Measurements from ENCODE around the gene DDX10.

Gene DDX10

GRCh38 chr11:108825381-108825780 is 160.5 kb downstream of the DDX10 start:
- DNase-seq (ENCODE audit: low spot score): no peak

DNA sequence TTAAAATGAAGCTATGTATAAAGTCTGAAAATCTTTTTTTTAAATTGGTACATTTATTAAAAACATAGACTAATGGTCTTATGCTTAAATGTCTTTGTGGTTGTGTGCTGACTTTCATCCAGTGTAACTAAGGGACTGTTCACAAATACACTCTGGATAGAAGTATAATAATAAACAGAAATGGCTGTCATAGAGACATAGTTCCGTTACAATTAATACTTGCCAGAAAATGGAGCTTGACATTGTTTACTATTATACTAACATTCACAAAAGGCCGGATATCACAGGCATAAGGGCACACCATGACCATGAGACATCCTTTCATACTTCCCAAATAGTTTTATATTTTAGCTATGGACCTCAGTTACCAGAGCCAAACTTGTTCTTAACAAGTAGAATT is 161.3 kb downstream of the DDX10 start:
- no peak for DNase-seq (ENCODE audit: low spot score)

- no peak for DNase-seq (ENCODE audit: low spot score)
Measured at GRCh38 chr11:108835624-108836023, 170.8 kb downstream of the DDX10 start.

DNA sequence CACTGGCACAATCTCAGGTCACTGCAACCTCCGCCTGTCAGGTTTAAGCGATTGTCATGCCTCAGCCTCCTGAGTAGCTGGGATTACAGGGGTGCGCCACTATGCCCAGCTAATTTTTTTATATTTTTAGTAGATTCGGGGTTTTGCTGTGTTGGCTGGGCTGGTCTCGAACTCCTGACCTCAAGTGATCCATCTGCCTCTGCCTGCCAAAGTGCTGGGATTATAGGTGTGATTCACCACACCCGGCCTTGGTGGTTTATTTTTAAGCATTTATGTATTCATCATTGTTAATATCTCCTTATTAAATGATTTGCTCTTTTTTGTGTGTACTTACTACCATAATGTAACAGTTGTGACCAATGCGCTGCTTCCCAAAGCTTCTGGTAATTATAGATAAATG is 171.7 kb downstream of the DDX10 start:
- no peak for DNase-seq (ENCODE audit: low spot score)

- DNase-seq (ENCODE audit: low spot score): no peak
Measured at GRCh38 chr11:108838102-108838791, 173.4 kb downstream of the DDX10 start.

GRCh38 chr11:108838792-108839105 is 173.9 kb downstream of the DDX10 start:
- no peak for DNase-seq (ENCODE audit: low spot score)

GRCh38 chr11:108846009-108846408 is 181.1 kb downstream of the DDX10 start:
- no peak for DNase-seq (ENCODE audit: low spot score)

GRCh38 chr11:108847298-108847990 is 182.6 kb downstream of the DDX10 start:
- DNase-seq (ENCODE audit: low spot score): no peak

- no peak for DNase-seq (ENCODE audit: low spot score)
Measured at GRCh38 chr11:108851781-108852180, 186.9 kb downstream of the DDX10 start.

DNA sequence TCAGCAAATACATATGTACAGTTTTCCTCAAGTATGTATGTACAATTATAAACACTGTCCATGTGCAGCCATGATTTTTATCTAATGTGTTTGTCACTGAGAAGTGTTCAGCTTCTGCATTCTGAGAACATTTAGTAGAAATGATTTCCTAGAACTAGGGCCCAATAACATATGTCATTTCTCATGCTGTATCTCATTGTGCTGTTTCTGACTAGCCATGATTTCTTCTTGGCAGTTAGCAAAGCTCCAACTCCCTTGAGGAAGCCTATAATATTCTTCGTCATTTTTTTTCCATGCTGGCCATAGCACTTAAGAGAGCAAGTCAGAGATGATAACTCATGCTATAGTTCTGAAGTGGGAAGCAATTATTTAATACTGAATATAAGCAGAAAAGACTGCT is 187.8 kb downstream of the DDX10 start:
- no peak for DNase-seq (ENCODE audit: low spot score)

- DNase-seq (ENCODE audit: low spot score): no peak
Measured at GRCh38 chr11:108853151-108853550, 188.3 kb downstream of the DDX10 start.

- DNase-seq (ENCODE audit: low spot score): peak; percentile 12
Measured at GRCh38 chr11:108853864-108854263, 189.0 kb downstream of the DDX10 start.

GRCh38 chr11:108854346-108854745 is 189.5 kb downstream of the DDX10 start:
- no peak for DNase-seq (ENCODE audit: low spot score)

GRCh38 chr11:108857382-108857781 is 192.5 kb downstream of the DDX10 start:
- DNase-seq (ENCODE audit: low spot score): no peak

GRCh38 chr11:108858622-108859021 is 193.8 kb downstream of the DDX10 start:
- DNase-seq (ENCODE audit: low spot score): no peak

DNA sequence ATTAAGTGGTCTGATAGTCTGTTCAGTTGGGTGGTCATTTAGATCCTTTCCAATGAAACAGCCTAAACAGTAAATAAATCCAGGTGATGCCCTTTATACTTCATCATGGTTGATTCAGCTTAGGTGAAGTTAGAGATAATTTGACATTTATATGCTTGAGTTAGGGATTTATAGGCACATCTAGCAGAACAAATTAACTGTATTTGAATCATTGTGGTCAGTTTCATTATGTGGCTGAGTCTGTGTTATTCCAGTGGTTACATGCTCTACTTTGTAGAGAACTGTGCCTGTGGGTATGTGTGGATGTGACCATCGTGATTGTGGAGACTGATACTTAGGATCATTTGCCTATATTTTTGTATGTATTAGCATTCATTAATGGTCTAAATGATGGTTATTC is 194.6 kb downstream of the DDX10 start:
- no peak for DNase-seq (ENCODE audit: low spot score)

DNA sequence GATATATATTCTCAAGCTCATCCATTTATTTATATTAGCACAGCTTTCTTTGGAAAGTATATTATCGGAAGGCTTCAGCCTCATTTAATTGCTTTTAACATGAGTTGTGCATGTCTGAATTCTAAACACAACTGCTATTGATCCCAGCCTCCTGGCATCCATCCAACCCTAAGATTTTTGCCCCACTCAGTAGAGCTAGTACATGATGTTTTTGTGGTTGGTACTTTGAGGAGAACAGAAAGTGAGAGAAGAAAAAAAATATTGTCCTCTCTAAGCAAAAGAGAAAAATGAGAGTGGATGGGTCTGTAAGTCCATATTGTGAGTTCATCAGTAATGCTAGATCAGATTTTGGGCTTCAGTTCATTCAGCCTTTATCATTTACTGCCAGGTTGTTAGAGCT is 198.7 kb downstream of the DDX10 start:
- no peak for DNase-seq (ENCODE audit: low spot score)

GRCh38 chr11:108865406-108865805 is 200.5 kb downstream of the DDX10 start:
- DNase-seq (ENCODE audit: low spot score): no peak

DNA sequence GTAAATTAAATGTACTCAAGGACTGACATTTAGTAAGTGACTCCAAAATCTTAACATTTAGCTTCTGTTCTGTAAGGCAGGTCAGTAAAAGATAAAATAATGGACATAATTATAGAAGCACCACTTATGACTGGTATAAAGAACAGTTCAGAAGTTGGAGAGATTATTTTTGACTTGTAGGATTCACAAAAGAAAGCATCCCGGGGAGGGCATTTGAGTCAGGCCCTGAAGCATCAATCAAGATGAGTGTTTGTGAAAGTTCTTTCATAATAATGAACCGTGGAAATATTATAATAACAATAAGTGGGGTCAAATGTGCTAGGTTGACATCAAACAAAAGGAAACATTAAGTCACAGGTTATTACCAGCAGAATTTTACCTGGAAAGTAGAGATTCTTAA is 201.9 kb downstream of the DDX10 start:
- DNase-seq (ENCODE audit: low spot score): no peak

DNA sequence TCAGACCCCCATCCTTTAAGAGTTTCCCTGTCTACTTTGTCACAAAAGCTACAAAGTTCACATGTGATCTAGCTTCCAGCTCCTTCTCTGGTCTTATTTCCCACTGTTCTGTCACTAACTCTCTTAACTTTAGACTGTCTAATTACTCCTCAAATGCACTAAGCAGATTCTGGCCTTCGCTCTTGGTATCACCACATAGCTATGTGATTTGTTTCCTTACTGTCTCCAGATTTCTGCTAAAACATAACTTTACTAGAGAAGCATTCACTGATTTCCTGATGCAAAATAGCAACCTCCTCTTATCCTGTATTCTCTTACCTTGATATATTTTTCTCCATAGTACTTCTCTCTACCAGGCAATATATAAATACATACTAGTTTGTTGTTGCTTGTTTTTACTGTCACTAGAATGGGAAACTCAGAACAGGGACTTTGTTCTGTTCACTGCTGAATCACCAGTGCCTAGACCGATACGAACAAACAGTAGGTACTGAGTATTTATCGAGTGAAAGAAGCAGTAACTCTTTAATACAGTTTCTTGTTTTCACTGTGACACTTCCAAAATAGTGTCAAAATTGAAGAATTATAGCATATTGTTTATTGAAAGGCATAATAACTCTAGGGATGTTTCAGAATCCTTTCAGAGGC is 205.6 kb downstream of the DDX10 start:
- peak; percentile 9 for DNase-seq (ENCODE audit: low spot score)

DNA sequence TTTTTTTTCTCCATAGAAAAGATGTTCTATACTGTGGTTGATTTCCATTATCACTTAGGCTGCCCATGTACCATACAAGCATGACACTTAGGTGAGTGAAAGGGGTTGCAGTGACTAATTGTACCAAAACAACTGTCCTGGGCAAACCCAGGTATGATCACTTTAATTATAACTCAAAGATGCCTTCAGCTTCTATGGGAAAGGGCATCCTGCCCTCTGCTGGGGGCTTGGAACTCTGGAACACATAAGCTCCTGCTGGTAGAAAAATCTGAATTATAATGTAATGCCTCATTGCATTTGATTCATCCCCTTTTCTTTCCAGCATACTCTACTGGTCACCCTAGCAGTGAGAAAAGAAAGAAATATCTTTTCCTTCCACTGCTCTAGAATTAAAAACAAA is 206.3 kb downstream of the DDX10 start:
- peak; percentile 18 for DNase-seq (ENCODE audit: low spot score)

DNA sequence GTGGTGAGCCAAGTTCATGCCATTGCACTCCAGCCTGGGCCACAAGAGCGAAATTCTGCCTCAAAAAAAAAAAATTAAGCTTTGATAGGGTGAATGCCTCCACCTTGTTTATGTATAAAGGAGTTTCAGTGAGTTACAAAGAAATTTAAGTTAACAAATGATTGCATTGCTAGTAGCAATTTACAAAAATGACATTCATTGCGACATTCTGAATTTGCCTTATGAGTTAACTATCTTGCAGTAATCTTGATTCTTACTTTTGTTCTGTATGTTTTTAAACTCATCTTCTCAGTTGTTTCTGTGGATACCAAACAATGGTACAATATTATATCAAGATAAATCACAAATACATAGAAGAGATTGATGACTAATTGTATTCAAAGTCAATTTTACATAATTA is 207.0 kb downstream of the DDX10 start:
- DNase-seq (ENCODE audit: low spot score): no peak

- DNase-seq (ENCODE audit: low spot score): no peak
Measured at GRCh38 chr11:108872781-108873291, 208.0 kb downstream of the DDX10 start.
